Lower lobe of right lung (tissue), 2 donors: ENCODE data around the gene MCEE. TPM values are rescaled to one million over a fixed set of nuclear protein-coding genes. Genes with fewer than 3 reads are reported as not detected.
A peak's percentile ranks its signal among the peaks of the same experiment; 100 is the strongest.
"Not testable (repeated sequence)": the region's sequence is repeated elsewhere in the genome, so short reads cannot be mapped to it uniquely, and the experiment has no call there.

Experiments
- ATAC-seq, 2 donors: fragments of 200-7000 bp; cut with Tn5 transposase; one replicate each; pipeline ENCODE4 v1.9.1; 2020 to 2022; ENCODE audit warnings: mild to moderate bottlenecking in 2 of 2, moderate library complexity in 2 of 2
- DNase-seq: peaks from one replicate; pipeline ENCODE4 v3.0.0-alpha.2; 2020
- H3K27ac ChIP-seq: fragments of 200-600 bp; one replicate; pipeline ENCODE4 v1.8.0; 2022
- H3K27me3 ChIP-seq: fragments of 200-600 bp; one replicate; pipeline ENCODE4 v1.8.0; 2022; ENCODE audit warnings: low read depth
- H3K36me3 ChIP-seq: fragments of 200-600 bp; one replicate; pipeline ENCODE4 v1.8.0; 2022; ENCODE audit warnings: mild to moderate bottlenecking
- H3K4me1 ChIP-seq: fragments of 200-600 bp; one replicate; pipeline ENCODE4 v1.8.0; 2022
- H3K4me3 ChIP-seq: fragments of 200-600 bp; one replicate; pipeline ENCODE4 v1.8.0; 2022; ENCODE audit warnings: mild to moderate bottlenecking
- H3K9me3 ChIP-seq: fragments of 200-600 bp; one replicate; pipeline ENCODE4 v1.8.0; 2022
- CTCF ChIP-seq: fragments of 200-600 bp; IDR thresholded peaks from one replicate; pipeline ENCODE4 v1.8.0; 2022; ENCODE audit warnings: antibody characterized with exemption, mild to moderate bottlenecking
- intact Hi-C: fragments of 100-400 bp; cut with DNase I; formaldehyde crosslinking; loops from one replicate; pipeline ENCODE4 v1.11.0; 2022
- total RNA-seq: library from RNA; stranded (reverse); fragmentation: NEBNext Ultra II Directional; extraction: Animal tissue kit (Norgen Biotek cat#: 25700); gene quantifications from one replicate; pipeline ENCODE4 v1.2.1, GENCODE V29; 2021
- donor health status: DM: no; HTN: yes; CAD: no; lungs with severe emphysema.

Gene MCEE
- total RNA-seq, 1 donor from 2014 or later: 22.2 TPM

- no peak overlapping the region for H3K27ac ChIP-seq
- intact Hi-C loops: no loop called here
- DNase-seq: no peak
- ATAC-seq: no peak
- H3K36me3 ChIP-seq: no peaks in the 10 kb centered on the region
- H3K9me3 ChIP-seq: no peaks in the 10 kb centered on the region
- H3K27me3 ChIP-seq: no peaks in the 10 kb centered on the region
- no peaks in the 10 kb centered on the region for H3K4me1 ChIP-seq
- no peak overlapping the region for H3K4me3 ChIP-seq
- TF ChIP-seq CTCF: no peak
Measured at GRCh38 chr2:71101656-71102055, 28.4 kb downstream of the MCEE start.

- intact Hi-C loops: no loop called here
- peak; percentile 76 for TF ChIP-seq CTCF
- Histone ChIP-seq H3K36me3 (no peaks in the 10 kb centered on the region), H3K4me1 (no peaks in the 10 kb centered on the region), H3K9me3 (no peaks in the 10 kb centered on the region), H3K27me3 (no peaks in the 10 kb centered on the region), H3K4me3 (no peak overlapping the region), H3K27ac (no peak overlapping the region)
- DNase-seq (peak; percentile 62), ATAC-seq (peak; percentile 86)
Measured at GRCh38 chr2:71100195-71100964, 29.6 kb downstream of the MCEE start.

DNA sequence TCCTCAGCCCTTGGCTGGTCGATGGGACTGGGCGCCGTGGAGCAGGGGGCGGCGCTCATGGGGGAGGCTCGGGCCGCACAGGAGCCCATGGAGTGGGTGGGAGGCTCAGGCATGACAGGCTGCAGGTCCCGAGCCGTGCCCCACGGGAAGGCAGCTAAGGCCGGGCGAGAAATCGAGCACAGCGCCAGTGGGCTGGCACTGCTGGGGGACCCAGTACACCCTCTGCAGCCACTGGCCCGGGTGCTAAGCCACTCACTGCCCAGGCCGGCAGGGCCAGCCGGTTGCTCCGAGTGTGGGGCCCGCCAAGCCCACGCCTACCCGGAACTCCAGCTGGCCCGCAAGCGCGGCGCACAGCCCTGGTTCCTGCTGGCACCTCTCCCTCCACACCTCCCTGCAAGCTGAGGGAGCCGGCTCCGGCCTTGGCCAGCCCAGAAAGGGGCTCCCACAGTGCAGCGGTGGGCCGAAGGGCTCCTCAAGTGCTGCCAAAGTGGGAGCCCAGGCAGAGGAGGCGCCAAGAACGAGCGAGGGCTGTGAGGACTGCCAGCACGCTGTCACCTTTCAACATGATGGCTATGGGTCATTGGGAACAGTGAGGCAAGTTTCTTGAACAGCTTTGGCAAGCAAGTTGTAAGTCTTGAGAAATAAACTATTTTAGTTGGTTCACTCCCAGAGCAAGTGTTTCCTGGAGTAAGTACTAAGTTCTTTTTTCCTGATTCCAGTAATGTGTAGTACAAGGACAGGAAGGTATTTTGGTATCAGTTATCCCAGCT lies 37.4 kb downstream of the MCEE start:
- H3K9me3 ChIP-seq, ATAC-seq, intact Hi-C loops, H3K4me1 ChIP-seq, H3K36me3 ChIP-seq, H3K27ac ChIP-seq, H3K4me3 ChIP-seq, DNase-seq, H3K27me3 ChIP-seq: not testable (repeated sequence)

DNA sequence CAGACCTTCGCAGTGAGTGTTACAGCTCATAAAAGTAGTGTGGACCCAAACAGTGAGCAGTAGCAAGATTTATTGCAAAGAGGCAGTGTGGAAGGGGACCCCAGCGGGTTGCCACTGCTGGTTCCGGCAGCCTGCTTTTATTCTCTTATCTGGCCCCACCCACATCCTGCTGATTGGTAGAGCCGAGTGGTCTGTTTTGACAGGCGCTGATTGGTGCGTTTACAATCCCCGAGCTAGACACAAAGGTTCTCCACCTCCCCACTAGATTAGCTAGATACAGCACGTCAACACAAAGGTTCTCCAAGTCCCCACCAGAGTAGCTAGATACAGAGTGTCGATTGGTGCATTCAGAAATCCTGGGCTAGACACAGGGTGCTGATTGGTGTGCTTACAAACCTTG lies 38.2 kb downstream of the MCEE start:
- H3K27ac ChIP-seq, H3K9me3 ChIP-seq, H3K36me3 ChIP-seq, H3K4me3 ChIP-seq, DNase-seq, H3K4me1 ChIP-seq, intact Hi-C loops, ATAC-seq, H3K27me3 ChIP-seq: not testable (repeated sequence)

DNA sequence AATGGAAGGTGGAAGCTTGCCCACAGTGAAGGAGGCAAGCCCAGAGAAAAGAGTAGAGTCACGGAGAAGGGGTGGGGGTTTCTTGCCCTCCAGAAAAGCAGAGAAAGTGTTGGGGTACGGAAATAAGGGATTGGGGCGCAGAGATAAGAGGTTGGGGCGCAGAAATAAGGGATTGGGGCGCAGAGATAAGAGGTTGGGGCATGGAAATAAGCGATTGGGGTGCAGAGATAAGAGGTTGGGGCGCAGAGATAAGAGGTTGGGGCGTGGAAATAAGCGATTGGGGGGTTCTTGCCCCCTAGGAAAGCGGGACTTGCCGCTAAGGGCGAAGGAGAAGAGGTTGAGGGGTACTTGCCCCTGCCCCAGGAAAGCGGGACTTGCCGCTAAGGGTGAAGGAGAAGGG lies 40.6 kb downstream of the MCEE start:
- H3K36me3 ChIP-seq, intact Hi-C loops, H3K4me3 ChIP-seq, ATAC-seq, H3K9me3 ChIP-seq, DNase-seq, H3K4me1 ChIP-seq, H3K27me3 ChIP-seq, H3K27ac ChIP-seq: not testable (repeated sequence)

GRCh38 chr2:71085325-71086003 lies 44.6 kb downstream of the MCEE start:
- intact Hi-C loops, ATAC-seq, H3K4me3 ChIP-seq, H3K27me3 ChIP-seq, H3K36me3 ChIP-seq, DNase-seq, H3K27ac ChIP-seq, H3K4me1 ChIP-seq, H3K9me3 ChIP-seq: not testable (repeated sequence)

- DNase-seq, H3K9me3 ChIP-seq, intact Hi-C loops, H3K27me3 ChIP-seq, H3K27ac ChIP-seq, H3K36me3 ChIP-seq, H3K4me3 ChIP-seq, H3K4me1 ChIP-seq: not testable (repeated sequence)
- peak in 1 of 2 donors; percentile 49 for ATAC-seq
Measured at GRCh38 chr2:71083752-71084312, 46.2 kb downstream of the MCEE start.

GRCh38 chr2:71083297-71083696 lies 46.7 kb downstream of the MCEE start:
- H3K9me3 ChIP-seq, intact Hi-C loops, ATAC-seq, DNase-seq, H3K27me3 ChIP-seq, H3K4me1 ChIP-seq, H3K4me3 ChIP-seq, H3K27ac ChIP-seq: not testable (repeated sequence)
- H3K36me3 ChIP-seq: peaks cover 10% of the 10 kb centered on the region
